H1 (cell line): ENCODE data around the gene CCDC154.

Source experiments
- CEBPB ChIP-seq: IDR thresholded peaks from 2 replicates; pipeline ENCODE4 v1.6.1; 2012; ENCODE audit warnings: low read depth, low read length
- CREB1 ChIP-seq: IDR thresholded peaks from 2 replicates; pipeline ENCODE4 v1.6.1; 2012; ENCODE audit warnings: inconsistent platforms
- CTCF ChIP-seq, 3 experiments: IDR thresholded peaks; 1 replicate in 2 of 3; 2 replicates in 1 of 3; pipeline versions ENCODE4 v1.5.1 to v1.6.1; 2011; ENCODE audit warnings: low read length in 3 of 3, mild to moderate bottlenecking in 3 of 3, inconsistent platforms in 2 of 3, low read depth in 1 of 3, moderate library complexity in 1 of 3; ENCODE audit not compliant: insufficient read depth in 1 of 3; ENCODE audit errors: control extremely low read depth in 1 of 3
- EP300 ChIP-seq, 2 experiments: IDR thresholded peaks; 1 replicate in 1 of 2; 2 replicates in 1 of 2; pipeline ENCODE4 v1.6.1; 2011 to 2012; ENCODE audit warnings: low read depth in 2 of 2, low read length in 2 of 2, mild to moderate bottlenecking in 2 of 2, borderline replicate concordance in 1 of 2, inconsistent platforms in 1 of 2, moderate library complexity in 1 of 2
- FOSL1 ChIP-seq: IDR thresholded peaks from 2 replicates; pipeline ENCODE4 v1.6.1; 2011; ENCODE audit warnings: mild to moderate bottlenecking, low read depth, low read length, moderate library complexity; ENCODE audit not compliant: insufficient read depth
- HDAC6 ChIP-seq: IDR thresholded peaks from one replicate; pipeline ENCODE4 v1.7.1; 2012; ENCODE audit warnings: low read depth, mild to moderate bottlenecking, inconsistent platforms, low read length, moderate library complexity
- MAX ChIP-seq: IDR thresholded peaks from 2 replicates; pipeline ENCODE4 v1.6.1; 2012; ENCODE audit warnings: inconsistent platforms
- NRF1 ChIP-seq: IDR thresholded peaks from 2 replicates; pipeline ENCODE4 v1.6.1; 2011; ENCODE audit warnings: mild to moderate bottlenecking, low read depth, low read length, improper control_type of control experiment
- POLR2A ChIP-seq, 2 experiments: IDR thresholded peaks; 1 replicate in 1 of 2; 2 replicates in 1 of 2; pipeline ENCODE4 v1.6.1; 2011; ENCODE audit warnings: low read depth in 2 of 2, low read length in 2 of 2, mild to moderate bottlenecking in 2 of 2; ENCODE audit errors: control extremely low read depth in 1 of 2
- POLR2AphosphoS5 ChIP-seq: IDR thresholded peaks from 2 replicates; pipeline ENCODE4 v1.6.1; 2011; ENCODE audit warnings: low read depth, low read length
- POU5F1 ChIP-seq: IDR thresholded peaks from 2 replicates; pipeline ENCODE4 v1.6.1; 2011; ENCODE audit warnings: low read depth, mild to moderate bottlenecking, low read length, moderate library complexity
- RAD21 ChIP-seq, 2 experiments: IDR thresholded peaks in 1 of 2; conservative IDR thresholded peaks in 1 of 2; 2 replicates each; pipeline ENCODE4 v1.6.1; 2011; ENCODE audit warnings: low read depth in 2 of 2, low read length in 2 of 2, improper control_type of control experiment in 1 of 2, inconsistent platforms in 1 of 2, mild to moderate bottlenecking in 1 of 2, moderate library complexity in 1 of 2
- TBP ChIP-seq: IDR thresholded peaks from 2 replicates; pipeline ENCODE4 v1.6.1; 2011; ENCODE audit warnings: low read depth, low read length, improper control_type of control experiment

GRCh38 chr16:1407753-1408152 lies 36.6 kb downstream of the CCDC154 start:
- TF ChIP-seq POLR2A (IDR thresholded peaks at IDR 0.05; ENCODE audit: control extremely low read depth in 1 of 2, low read depth in 2 of 2, low read length in 2 of 2) (no peak), TBP (no peak), POU5F1 (no peak), POLR2AphosphoS5 (no peak), FOSL1 (no peak), EP300 (IDR thresholded peaks at IDR 0.05; ENCODE audit: borderline replicate concordance in 1 of 2, low read depth in 2 of 2, low read length in 2 of 2) (no peak), CTCF (IDR thresholded peaks at IDR 0.05; ENCODE audit: control extremely low read depth in 1 of 3, insufficient read depth in 1 of 3, low read depth in 1 of 3, low read length in 3 of 3) (no peak), NRF1 (no peak), CEBPB (no peak), CREB1 (no peak), RAD21 (IDR thresholded peaks at IDR 0.05 in 1 of 2, conservative IDR thresholded peaks at IDR 0.05 in 1 of 2; ENCODE audit: low read depth in 2 of 2, low read length in 2 of 2) (no peak), MAX (no peak), HDAC6 (no peak)
